GM21423 (cell line): ENCODE measurements around the gene AGBL1.

Source experiments
- ATAC-seq: cut with Tn5 transposase; IDR thresholded peaks from one replicate; pipeline ENCODE4 v1.9.1; 2021; ENCODE audit warnings: mild to moderate bottlenecking, moderate library complexity; ENCODE audit not compliant: unreplicated experiment

AGBL1 gene

DNA sequence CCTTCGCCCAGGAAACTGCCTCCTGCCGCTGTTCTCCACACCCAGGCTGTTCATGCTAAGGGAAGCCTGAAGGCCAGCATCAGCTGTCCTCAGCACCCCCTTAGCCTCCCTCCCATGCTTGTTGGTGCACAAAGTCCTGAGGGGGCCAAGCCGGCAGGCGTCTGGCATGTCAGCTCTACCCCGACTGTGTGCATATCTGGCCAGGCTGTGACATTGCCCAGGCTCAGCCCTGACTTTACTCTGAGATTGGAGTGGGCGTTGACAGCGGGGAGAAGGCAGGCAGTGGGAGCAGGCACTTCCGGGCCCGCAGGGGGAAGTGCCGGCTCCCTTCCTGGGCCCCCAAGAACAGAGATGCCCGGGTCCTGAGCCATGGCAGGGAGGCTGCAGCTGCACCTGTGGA is 492.2 kb downstream of the AGBL1 start:
- no peak for ATAC-seq

DNA sequence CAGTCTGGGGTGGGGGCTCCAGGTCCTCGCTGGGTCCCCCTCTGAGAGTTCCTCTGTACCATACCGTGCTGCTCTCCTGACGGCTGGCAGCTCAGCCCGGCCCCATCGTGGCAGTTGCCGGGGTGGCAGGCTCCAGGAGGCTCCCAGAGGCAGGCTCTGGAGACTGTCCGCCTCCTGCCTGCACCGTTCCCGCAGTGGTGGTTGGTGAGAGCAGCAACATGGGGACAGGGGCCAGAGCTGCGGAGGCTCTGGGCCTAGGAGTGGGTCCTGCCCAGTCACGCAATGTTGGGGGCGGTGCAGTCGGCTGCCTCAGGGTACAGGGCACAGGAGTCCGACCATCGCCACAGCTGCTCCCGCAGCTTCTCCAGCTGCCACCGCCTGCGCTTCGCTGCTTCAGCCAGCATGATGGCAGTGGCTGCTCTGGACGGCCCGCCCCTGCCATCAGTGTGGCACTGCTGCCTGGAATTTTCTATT is 492.7 kb downstream of the AGBL1 start:
- no peak for ATAC-seq

DNA sequence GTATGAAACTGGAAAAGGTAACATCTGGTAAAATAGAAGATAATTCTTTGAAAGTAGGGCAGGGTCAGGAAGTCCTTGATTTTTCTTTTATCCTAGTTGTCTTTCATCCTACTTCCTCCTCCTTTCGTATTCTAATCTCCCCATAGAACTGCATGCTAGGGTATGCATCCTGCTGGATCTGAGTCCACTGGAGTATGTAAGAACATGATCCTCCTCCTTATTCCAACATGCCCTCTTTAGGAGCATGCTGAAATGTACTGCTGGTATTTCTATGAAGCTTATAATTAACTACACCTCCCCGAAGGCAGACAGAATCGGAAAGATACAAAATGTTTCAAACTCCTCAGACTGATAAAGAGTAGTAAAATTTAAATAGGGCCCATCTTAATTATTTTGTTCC is 493.8 kb downstream of the AGBL1 start:
- ATAC-seq = no peak

DNA sequence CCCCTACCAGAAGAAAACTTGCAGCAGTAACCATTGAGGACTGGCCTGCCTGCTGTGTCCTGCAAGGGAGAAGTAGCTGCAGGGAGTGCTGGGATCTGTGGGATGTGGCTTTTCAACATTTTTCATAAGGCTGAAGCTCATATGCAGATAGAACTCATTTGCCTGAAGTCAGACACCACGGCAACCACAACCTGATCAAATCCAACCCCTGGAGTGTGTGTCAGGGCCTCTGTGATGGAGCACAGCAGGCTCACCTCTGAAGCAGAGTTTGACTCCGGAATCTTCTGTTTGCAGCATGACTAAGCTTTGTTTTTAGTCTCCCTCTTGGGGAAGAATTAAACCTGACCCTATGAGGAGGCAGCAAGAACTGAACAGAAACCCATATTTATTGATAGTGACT is 508.7 kb downstream of the AGBL1 start:
- no peak for ATAC-seq

DNA sequence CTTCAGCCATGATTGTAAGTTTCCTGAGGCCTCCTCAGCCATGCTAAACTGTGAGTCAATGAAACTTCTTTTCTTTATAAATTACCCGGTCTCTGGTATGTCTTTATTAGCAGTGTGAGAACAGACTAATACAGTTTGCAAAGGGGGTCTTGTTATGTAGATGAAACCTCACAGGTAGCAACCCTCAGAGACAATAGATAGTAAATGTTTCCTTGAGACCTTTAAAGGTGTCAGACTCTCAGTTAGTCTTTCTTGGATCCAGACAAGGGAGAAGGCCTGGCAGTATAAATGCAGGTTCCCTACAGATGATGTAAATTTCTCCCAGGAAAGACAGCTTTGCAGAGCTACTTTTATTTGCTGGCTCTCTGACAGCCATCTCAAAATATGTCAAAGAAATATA is 510.8 kb downstream of the AGBL1 start:
- no peak for ATAC-seq

DNA sequence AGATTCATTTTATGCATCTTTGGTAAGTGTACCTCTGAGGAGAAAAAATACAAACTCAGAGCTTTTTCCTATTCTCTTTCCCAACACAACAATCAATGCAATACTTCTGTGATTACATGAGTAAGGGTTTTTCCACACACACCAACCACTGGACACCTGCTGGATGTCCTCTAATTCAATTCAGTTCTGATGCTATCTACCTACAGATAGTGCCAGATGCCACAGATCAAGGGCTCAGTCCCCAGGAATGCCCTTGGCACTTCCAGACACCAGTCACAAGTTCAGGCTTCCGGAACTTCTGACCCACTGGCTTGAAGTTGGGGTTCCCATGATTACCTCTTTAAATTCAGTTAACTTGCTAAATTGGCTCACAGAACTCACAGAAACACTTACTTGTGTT is 511.5 kb downstream of the AGBL1 start:
- ATAC-seq = no peak

DNA sequence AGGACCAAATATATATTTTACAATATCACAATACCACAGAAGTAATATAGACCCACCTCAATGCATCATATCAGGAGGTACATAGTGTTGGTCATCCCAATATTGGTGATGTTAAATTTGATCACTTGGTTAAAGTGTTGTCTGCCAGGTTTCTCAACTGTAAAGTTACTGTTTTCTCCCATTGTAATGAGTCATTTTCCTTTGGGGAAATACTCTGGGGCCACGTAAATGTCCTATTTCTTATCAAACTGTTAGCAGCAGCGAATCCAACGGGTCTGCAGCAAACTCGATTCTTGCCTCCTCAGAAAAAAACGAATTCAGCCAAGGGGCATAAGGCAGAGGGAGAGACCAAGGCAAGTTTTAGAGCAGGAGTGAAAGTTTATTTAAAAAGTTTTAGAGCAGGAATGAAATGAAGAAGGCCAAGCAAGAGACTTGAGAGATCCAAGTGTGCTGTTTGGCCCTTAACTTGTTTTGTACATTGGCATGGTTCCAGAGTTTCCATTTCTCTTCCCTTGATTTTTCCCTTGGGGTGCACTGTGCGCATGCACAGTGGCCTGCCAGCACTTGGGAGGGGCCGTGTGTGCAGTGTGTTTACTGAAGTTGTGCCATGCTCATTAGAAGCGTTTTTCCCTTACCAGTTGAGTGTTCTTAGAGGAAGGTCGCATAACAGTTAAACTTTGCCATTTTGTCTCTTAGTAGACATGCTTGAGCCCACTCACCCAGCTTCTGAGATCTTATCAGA is 512.5 kb downstream of the AGBL1 start:
- ATAC-seq = no peak

DNA sequence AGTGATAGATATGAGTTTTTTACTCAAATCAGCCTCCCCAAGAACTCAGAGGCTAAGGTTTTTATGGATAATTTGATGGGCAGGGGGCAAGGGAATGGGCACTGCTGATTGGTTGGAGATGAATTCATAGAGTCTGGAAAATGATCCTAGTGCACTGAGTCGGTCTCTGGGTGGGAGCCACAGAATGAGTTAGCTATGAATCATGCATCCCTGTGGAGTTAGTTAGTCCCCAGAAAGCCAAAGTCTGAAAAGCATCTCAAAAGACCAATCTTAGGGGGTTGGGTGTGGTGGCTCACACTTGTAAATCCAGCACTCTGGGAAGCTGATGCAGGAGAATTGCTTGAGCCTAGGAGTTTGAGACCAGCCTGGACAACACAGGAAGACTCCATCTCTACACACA is 516.1 kb downstream of the AGBL1 start:
- no peak for ATAC-seq

DNA sequence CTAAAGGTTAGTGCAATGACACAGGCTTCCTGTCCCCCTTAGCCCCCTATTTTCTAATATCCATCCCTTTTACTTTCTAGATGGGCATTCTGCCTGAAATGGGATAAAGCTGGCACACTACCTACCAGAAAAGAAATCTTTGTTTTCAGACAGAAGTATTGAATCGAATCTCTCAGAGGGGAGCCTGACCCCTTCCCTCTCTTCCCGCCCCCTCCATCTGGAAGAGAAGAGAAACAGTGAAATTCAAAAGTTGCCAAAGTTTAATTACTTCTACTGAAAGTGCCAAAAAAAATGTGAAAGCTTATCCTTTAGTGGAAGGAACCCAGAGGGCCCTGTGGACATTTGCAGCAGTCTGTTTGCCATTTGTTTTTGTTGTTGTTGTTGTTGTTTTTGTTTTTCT is 523.8 kb downstream of the AGBL1 start:
- no peak for ATAC-seq

DNA sequence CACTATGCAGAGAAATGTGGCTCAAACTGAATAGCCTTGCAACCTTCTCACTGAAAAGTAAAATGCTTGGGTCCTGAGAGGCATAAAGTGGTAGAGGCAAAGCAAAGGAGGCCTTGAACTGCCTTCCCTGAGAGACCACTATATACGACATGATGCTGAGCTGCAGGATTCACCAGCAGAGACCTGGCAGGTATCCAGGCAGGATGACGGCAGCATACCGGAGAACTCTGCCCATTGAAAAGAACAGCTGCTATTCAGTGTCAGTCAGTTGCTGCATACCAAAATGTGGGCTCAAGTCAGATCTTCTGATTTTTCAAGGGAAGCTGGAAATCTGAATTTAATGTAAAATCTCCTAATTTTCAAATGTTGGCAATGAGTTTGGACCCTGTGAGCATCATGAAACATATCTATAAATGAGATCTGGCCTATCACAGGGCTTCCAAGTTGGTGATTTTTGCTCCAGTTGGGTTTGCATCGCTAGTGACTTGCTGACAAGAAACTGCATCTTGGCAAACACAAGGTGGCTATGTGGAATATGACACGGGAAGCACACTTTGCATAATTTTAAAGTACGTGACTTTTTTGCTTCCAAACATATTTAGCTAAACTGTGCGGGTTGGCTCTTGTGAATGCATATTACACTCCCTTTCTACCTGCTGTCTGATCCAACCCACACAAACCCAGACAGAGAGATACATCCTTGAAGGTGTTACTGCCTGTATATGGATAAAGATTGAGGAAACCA is 529.0 kb downstream of the AGBL1 start:
- ATAC-seq = no peak

DNA sequence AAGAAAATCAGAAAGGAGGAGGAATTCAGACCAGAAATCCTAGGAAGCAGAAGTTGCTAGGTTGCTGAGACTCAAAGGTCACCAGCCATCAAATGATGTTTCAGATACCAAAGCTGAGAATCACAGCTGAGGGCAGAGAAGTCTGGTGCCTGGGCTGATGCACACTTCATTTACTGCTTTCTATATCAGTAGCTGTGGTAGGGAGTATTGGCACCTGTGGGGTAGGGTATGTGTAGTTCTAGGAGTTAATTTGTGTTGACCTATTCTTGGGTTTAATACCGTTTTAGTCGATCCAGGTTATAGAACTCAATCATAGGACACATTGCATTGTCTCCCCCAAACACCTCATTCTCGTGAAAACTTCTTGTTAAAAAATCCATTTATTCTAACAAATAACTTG is 529.6 kb downstream of the AGBL1 start:
- ATAC-seq = no peak

DNA sequence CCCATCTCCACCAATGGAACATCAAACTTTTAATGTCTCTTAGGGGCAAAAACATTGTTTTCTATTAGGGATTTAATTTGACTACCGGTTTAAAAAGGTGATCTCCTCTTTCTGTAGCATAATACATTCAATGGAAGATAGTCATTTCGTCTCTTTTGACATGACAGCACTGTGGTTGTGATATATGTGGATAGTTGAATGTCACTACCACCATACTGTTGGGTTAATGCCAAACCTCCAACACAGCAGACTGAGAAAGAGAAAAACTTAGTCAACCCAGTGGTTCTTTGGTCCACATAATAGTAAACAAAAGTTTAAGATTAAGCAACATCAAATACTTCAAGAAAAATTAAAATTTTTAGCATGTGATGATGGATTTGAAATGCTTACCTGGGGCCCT is 530.4 kb downstream of the AGBL1 start:
- ATAC-seq = no peak

DNA sequence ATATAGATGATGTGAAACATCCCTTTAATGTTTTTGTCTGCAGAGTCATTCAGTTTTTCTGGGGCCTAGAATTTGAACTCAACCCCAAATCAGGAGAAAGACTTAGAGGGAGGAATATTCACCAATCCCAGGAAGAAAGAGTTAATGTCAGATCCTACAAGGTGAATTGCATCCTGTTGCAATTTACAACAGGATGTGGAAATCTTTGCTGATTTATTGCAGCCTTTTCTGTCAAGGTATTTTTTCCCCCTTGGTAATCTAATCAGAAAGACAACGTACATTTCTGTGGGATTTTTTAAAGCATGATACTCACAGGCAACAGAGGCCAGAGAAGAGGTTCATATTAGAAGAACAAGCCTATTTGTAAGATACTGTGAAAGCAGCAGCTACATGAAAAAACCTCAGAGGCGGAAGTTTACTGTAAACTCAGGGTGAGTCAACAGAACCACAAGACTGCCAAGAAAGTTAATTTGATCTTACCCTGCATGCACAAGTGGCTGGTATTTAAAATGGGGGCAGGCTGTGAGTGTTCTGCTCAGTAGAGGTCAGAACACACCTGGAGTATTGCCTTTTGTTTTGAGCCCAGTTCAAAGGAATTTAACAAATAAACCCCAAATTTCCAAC is 531.9 kb downstream of the AGBL1 start:
- no peak for ATAC-seq

DNA sequence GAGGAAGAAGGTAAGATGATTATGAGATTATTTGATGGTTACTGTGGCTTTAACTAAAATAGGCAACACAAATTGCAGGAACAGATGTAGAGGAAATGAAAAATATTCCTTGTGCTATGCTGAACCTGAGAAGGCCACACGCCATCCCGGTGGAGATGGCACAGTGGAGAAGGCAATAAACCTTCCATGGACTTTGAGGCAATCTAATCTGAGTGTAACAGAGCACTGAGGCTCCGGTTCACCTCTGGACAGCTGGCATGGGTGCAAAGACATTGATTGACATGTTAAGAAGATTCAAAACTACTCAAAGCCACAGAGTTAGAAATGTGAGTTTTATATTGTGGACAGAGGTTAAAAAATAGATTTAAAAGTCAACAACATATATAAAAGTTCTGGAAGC is 535.7 kb downstream of the AGBL1 start:
- ATAC-seq = no peak

DNA sequence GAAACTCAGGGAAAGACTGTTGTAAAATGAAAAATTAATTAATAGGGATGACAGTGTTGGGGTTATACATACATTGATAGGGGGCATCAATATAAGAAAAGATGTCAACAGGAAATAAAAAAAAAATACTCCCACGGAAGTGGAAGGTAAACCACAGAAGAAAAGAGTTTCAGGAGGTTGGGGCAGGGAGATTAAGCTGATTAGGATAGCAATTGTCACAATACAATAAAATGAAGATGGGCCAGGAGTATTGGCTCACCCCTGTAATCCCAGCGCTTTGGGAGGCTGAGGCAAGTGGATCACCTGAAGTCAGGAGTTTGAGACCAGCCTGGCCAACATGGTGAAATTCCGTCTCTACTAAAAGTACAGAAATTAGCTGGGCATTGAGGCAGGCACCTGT is 536.1 kb downstream of the AGBL1 start:
- no peak for ATAC-seq

DNA sequence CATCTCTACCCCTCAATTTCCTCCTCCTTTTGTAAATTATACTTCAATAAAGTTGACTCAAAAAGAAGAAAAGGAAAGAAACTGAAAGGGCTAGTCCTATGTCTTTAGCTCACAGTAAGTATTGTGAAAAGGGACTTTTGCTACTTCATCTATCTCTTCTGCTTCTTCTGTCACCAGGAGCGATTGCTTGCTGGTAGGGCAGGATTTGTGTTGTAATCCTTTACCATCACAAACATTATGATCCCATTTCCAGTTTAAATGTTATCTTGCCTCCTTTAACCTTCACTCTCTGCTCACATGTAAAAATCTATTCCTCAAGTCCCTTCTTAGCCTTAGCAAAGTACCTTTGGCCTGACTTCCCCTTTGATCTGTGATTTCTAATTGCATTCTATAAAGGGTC is 537.1 kb downstream of the AGBL1 start:
- no peak for ATAC-seq

DNA sequence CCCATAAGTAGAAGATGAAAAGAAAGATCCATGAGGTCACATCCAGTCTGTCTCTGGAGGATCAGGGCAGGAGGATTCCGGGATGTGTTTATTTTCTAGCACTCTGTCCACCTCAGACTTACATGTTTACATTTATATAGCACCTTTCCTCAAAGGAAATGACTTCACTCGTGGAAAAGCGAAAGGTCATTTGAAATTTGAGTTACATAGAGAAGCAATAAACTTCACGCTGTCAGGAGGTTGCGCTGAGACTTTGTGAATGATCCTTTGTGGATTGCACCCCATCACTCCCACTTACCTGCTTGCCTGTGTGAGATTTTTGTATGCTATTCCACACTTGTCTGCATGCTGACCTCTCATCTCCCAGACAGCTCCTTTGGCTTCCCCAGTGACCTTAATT is 540.5 kb downstream of the AGBL1 start:
- ATAC-seq = no peak

DNA sequence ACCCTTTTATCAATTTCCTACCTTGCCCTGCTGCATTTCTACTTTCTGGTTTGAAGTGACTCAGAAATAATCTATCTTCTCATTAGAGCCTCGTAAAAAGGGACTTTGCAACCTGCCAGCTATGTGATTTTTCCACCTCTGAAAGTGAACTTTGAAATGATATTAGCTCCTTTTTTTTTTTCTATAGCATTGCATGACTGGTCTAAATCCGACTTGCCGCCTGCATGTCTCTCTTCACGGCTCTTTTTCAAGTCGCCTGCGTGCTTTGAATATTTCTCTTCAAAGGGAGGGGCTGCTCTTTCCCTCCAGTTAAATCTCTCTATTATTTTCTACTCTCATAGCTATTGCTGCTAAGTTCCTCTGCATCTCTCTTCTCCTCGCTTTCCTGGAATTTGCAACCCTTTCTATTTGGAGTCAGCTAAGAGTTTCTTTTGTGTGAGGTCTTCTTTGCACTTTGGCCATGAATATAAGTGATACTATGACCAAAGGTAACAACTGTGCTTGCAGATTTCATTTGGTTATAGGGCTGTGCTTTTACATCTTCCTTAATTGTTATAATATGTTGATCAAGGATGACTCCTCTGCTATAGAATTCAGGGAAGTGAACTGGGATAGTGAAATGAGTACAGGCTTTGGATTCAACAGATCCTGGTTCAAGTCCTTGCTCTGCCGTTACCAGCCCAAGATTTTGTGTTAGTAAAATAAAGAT is 541.1 kb downstream of the AGBL1 start:
- ATAC-seq = no peak

DNA sequence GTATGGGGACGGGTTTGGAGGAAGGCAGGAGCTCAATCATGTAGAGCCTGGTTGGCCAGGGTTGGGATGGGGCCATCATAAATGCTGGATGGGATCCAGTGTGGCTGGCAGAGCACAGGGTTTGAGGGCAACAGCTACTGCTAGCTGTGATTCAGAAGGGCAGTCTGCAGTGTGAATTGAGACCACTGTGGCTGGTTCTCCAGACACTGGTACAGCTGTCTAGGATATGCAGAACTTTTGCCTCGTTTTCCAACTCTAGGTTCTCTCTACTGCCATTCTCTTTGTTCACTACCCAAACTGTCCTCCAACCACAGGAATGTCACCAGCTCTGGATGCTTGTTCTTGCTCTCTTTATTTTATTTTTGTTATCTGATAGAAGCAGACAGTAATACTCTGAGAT is 543.6 kb downstream of the AGBL1 start:
- ATAC-seq = no peak

DNA sequence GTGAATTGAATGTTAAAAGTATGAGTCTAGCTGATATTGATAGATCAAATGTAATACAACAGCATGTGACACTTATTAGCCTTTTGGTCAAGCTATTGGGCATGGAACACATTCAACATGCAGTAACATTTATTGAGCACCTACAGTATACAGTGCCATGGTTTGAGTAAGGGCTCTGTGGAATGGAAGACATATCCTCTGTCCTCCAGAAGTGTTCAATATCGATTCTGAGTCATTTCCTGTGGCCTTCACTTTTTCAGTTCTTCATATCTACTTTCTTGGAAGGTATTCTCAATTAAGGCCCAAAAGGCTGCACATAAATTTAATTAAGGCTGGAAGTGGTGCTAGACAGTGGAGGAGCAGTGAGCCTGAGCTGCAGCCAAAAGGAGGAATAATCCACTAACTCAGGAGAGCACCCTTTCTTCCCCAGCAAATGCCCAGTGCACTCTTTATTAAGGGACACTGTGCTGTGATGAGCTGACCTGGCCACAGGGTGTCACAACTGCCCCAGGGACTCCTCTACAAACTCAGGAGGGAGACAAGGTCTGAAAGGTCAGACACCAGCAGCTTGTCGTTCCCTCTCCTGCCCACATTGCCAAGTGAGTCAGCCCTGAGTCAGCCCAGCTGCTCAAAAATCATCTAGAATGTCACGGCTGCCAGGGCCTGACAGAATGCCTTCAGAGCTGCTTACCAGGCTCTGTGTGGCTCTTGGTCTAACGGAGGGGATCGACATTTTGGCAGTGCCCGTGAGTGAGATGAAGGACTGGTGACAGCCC is 544.8 kb downstream of the AGBL1 start:
- ATAC-seq = no peak
